HCT116 (cell line): ENCODE results near the gene C1orf167. TPM values are rescaled to one million over a fixed set of nuclear protein-coding genes. Genes with fewer than 3 reads are reported as not detected.

Experiments
- ATAC-seq: fragments of 200-7000 bp; cut with Tn5 transposase; 2 replicates; pipeline ENCODE4 v1.9.1; 2020; ENCODE audit warnings: mild to moderate bottlenecking, moderate library complexity
- BruUV-seq: library from RNA; stranded (reverse); fragments of 400-500 nt; replicated peaks from 2 replicates; lab custom pipeline; 2021; lab: Mats Ljungman, UMichigan
- CTCF ChIA-PET: fragments of 300-600 bp; sonication (Branson Sonifier 250); formaldehyde crosslinking; loops from one replicate; lab custom pipeline; 2021; ENCODE audit warnings: antibody characterized with exemption; lab: Charles Lee
- POLR2A ChIA-PET: fragments of 300-600, 350-600 bp; sonication (Branson Sonifier 250); formaldehyde crosslinking; loops from one replicate; lab custom pipeline; 2021; ENCODE audit warnings: antibody characterized with exemption; lab: Charles Lee
- RAD21 ChIA-PET, 2 experiments: fragments of 300-600 bp; sonication (Branson Sonifier 250); formaldehyde crosslinking; loops; one replicate each; lab custom pipeline; 2023; ENCODE audit warnings: low total read pairs in 2 of 2; ENCODE audit not compliant: uncharacterized antibody in 2 of 2, unreplicated experiment in 2 of 2, low non-redundant PET in 1 of 2; lab: Charles Lee
- DNase-seq: peaks from one replicate; pipeline ENCODE4 v3.0.0-alpha.2; 2010; ENCODE audit warnings: low read depth, low spot score
- H2AFZ ChIP-seq: fragments of 200-600 bp; shearing (Covaris generic), sonication (generic); 2 replicates; pipeline ENCODE4 v1.6.1; 2017; ENCODE audit warnings: low read depth, mixed run types, mixed read lengths, antibody characterized with exemption, low read length; ENCODE audit not compliant: poor library complexity, severe bottlenecking
- H3K27ac ChIP-seq: 2 replicates; pipeline ENCODE4 v1.5.1; 2012; ENCODE audit warnings: low read depth, low read length
- H3K27me3 ChIP-seq: fragments of 200-600 bp; sonication (generic); 2 replicates; pipeline ENCODE4 v1.6.1; 2016; ENCODE audit warnings: mixed run types, low read length, mixed read lengths; ENCODE audit not compliant: insufficient read depth
- H3K36me3 ChIP-seq, 2 experiments: fragments of 200-500 bp in 1 of 2; fragments of 200-600 bp in 1 of 2; sonication (Bioruptor generic) in 1 of 2; sonication (generic) in 1 of 2; 2 replicates each; pipeline versions ENCODE4 v1.5.1 to v1.6.1; 2014 to 2016; ENCODE audit warnings: low read length in 2 of 2, inconsistent platforms in 1 of 2, mixed read lengths in 1 of 2, mixed run types in 1 of 2; ENCODE audit not compliant: insufficient read depth in 2 of 2, control insufficient read depth in 1 of 2
- H3K4me1 ChIP-seq, 2 experiments: fragments of 200-600 bp in 1 of 2; sonication (generic) in 1 of 2; 2 replicates each; pipeline versions ENCODE4 v1.5.1 to v1.6.1; 2012 to 2017; ENCODE audit warnings: low read length in 2 of 2, inconsistent platforms in 1 of 2, mild to moderate bottlenecking in 1 of 2, mixed read lengths in 1 of 2, mixed run types in 1 of 2, moderate library complexity in 1 of 2; ENCODE audit not compliant: insufficient read depth in 2 of 2, control insufficient read depth in 1 of 2
- H3K4me2 ChIP-seq: fragments of 200-600 bp; sonication (generic); 2 replicates; pipeline ENCODE4 v1.6.1; 2017; ENCODE audit warnings: mixed run types, low read length, mixed read lengths
- H3K4me3 ChIP-seq, 2 experiments: fragments of 200-600 bp in 1 of 2; sonication (generic) in 1 of 2; replicated peaks in 1 of 2; 2 replicates each; pipeline ENCODE4 v1.5.1; 2011 to 2016; ENCODE audit warnings: low read length in 2 of 2, control low read depth in 1 of 2, low read depth in 1 of 2, mild to moderate bottlenecking in 1 of 2, mixed read lengths in 1 of 2, mixed run types in 1 of 2
- H3K79me2 ChIP-seq: fragments of 200-600 bp; sonication (generic); 2 replicates; pipeline ENCODE4 v1.6.1; 2017; ENCODE audit warnings: mild to moderate bottlenecking, mixed run types, low read length, moderate library complexity, mixed read lengths; ENCODE audit not compliant: insufficient read depth
- H3K9ac ChIP-seq: fragments of 200-600 bp; sonication (generic); 2 replicates; pipeline ENCODE4 v1.6.1; 2016; ENCODE audit warnings: low read length, mixed read lengths
- H3K9me2 ChIP-seq: fragments of 200-600 bp; sonication (generic), shearing (Covaris generic); 2 replicates; pipeline ENCODE4 v1.6.1; 2017; ENCODE audit warnings: mixed run types, mild to moderate bottlenecking, moderate library complexity; ENCODE audit not compliant: insufficient read depth
- H3K9me3 ChIP-seq, 2 experiments: fragments of 200-500 bp in 1 of 2; fragments of 200-600 bp in 1 of 2; sonication (Bioruptor generic) in 1 of 2; sonication (generic) in 1 of 2; 2 replicates each; pipeline ENCODE4 v1.6.1; 2014 to 2017; ENCODE audit warnings: low read length in 2 of 2, mixed read lengths in 2 of 2, inconsistent platforms in 1 of 2, low read depth in 1 of 2, mild to moderate bottlenecking in 1 of 2, mixed run types in 1 of 2, moderate library complexity in 1 of 2; ENCODE audit not compliant: control insufficient read depth in 1 of 2, insufficient read depth in 1 of 2
- H4K20me1 ChIP-seq: fragments of 200-600 bp; sonication (generic), shearing (Covaris generic); 2 replicates; pipeline ENCODE4 v1.6.1; 2017; ENCODE audit warnings: mixed run types, mild to moderate bottlenecking, moderate library complexity; ENCODE audit not compliant: insufficient read depth
- CBX3 ChIP-seq: IDR thresholded peaks from 2 replicates; pipeline ENCODE4 v1.6.1; 2012; ENCODE audit warnings: low read depth
- CEBPB ChIP-seq: IDR thresholded peaks from 2 replicates; pipeline ENCODE4 v1.6.1; 2012; ENCODE audit warnings: low read depth
- CTCF ChIP-seq, 3 experiments: fragments of 200-600 bp in 1 of 3; sonication (generic) in 1 of 3; IDR thresholded peaks in 2 of 3; conservative IDR thresholded peaks in 1 of 3; 2 replicates each; pipeline ENCODE4 v1.5.1; 2012 to 2017; ENCODE audit warnings: low read depth in 2 of 3, low read length in 2 of 3, antibody characterized with exemption in 1 of 3, borderline replicate concordance in 1 of 3, control low read depth in 1 of 3, mild to moderate bottlenecking in 1 of 3, mixed read lengths in 1 of 3, mixed run types in 1 of 3, moderate library complexity in 1 of 3; ENCODE audit not compliant: insufficient read depth in 1 of 3
- ELF1 ChIP-seq: IDR thresholded peaks from 2 replicates; pipeline ENCODE4 v1.6.1; 2012; ENCODE audit warnings: low read depth, borderline replicate concordance
- EZH2 ChIP-seq: fragments of 200-600 bp; sonication (generic); IDR thresholded peaks from 2 replicates; pipeline ENCODE4 v1.6.1; 2017; ENCODE audit warnings: antibody characterized with exemption, mixed run types
- EZH2phosphoT487 ChIP-seq: fragments of 200-600 bp; IDR thresholded peaks from 2 replicates; pipeline ENCODE4 v1.6.1; 2018; ENCODE audit warnings: antibody characterized with exemption, borderline replicate concordance
- FOSL1 ChIP-seq: IDR thresholded peaks from 2 replicates; pipeline ENCODE4 v1.6.1; 2012; ENCODE audit warnings: low read depth
- JUND ChIP-seq: IDR thresholded peaks from 2 replicates; pipeline ENCODE4 v1.6.1; 2012
- POLR2A ChIP-seq: IDR thresholded peaks from 2 replicates; pipeline ENCODE4 v1.7.0; 2011; ENCODE audit warnings: borderline replicate concordance; ENCODE audit not compliant: insufficient read depth, insufficient read length; ENCODE audit errors: extremely low read depth
- POLR2AphosphoS5 ChIP-seq: IDR thresholded peaks from 2 replicates; pipeline ENCODE4 v1.6.1; 2011; ENCODE audit warnings: mild to moderate bottlenecking, low read depth, low read length, moderate library complexity
- RAD21 ChIP-seq: IDR thresholded peaks from 2 replicates; pipeline ENCODE4 v1.6.1; 2012; ENCODE audit warnings: low read depth, mild to moderate bottlenecking
- SP1 ChIP-seq: IDR thresholded peaks from 2 replicates; pipeline ENCODE4 v1.6.1; 2012; ENCODE audit warnings: low read depth
- SRF ChIP-seq: IDR thresholded peaks from 2 replicates; pipeline ENCODE4 v1.6.1; 2012; ENCODE audit warnings: low read depth
- TCF7L2 ChIP-seq: IDR thresholded peaks from 2 replicates; pipeline ENCODE4 v1.7.0; 2011; ENCODE audit warnings: borderline replicate concordance, inconsistent platforms; ENCODE audit not compliant: insufficient read depth, insufficient read length; ENCODE audit errors: extremely low read depth
- YY1 ChIP-seq: IDR thresholded peaks from 2 replicates; pipeline ENCODE4 v1.6.1; 2011; ENCODE audit warnings: low read length, low read depth, moderate library complexity, mild to moderate bottlenecking; ENCODE audit not compliant: insufficient replicate concordance; ENCODE audit errors: extremely low read depth
- ZNF274 ChIP-seq: fragments of 200-500 bp; sonication (Bioruptor generic); IDR thresholded peaks from 2 replicates; pipeline ENCODE4 v1.6.1; 2014; ENCODE audit warnings: mild to moderate bottlenecking, low read depth, low read length, inconsistent platforms
- intact Hi-C: fragments of 100-400 bp; cut with micrococcal nuclease; formaldehyde crosslinking; loops from 2 replicates; pipeline ENCODE4 v1.10.0; 2022
- total RNA-seq: library from RNA; stranded (reverse); gene quantifications from one replicate; pipeline ENCODE4 v1.2.1, GENCODE V29; 2021; ENCODE audit not compliant: unreplicated experiment
- TF ChIP-seq, protein P1 (sequence below): IDR thresholded peaks from 2 replicates; pipeline ENCODE4 v1.6.1; 2012
- TF ChIP-seq, protein P2 (sequence below): IDR thresholded peaks from 2 replicates; pipeline ENCODE4 v1.6.1; 2011; ENCODE audit warnings: mild to moderate bottlenecking, low read length, moderate library complexity; ENCODE audit not compliant: insufficient replicate concordance; ENCODE audit errors: extremely low read depth

Gene C1orf167
- total RNA-seq, 1 experiment from 2014 or later = 0.12 TPM

DNA sequence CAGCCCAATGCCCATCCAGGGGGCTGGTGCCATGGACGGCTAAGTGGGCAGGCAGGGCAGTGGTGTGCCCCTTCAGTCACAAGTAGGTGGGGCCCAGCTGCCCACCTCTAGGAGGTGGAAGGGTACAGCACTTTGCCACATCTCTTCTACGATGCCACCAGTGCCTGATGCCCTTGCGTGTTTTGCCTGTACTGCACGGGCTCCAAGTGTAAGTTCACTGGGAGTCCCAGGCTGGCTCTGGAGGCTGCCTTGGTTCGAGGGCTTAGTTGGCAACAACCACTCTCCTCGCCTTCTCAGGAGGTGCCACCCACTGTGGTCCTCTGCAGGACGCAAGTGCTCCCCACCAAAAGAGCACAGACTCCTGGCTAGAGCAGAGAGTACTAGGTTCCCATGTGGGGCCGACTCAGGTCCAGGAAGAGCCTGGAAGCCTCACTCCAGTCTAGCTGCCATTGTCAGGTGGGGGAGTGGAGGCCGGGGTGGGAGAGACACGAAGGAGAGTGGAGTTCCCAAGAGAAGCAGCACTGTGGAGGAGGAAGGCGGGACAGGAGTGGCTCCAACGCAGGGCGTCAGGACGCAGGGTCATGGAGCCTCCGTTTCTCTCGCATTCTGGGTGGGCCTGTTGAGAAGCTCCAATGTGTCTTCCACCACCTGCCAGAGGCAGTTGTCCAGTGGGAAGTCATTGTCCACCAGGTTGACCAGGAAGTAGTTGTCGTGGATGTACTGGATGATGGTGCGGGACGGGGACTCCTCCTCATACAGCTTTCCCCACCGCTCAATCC is 28.3 kb downstream of the C1orf167 start:
- TF ChIP-seq EZH2phosphoT487 (no peak), ZNF274 (no peak), SRF (no peak), JUND (no peak), EZH2 (no peak), CEBPB (no peak), TCF7L2 (no peak), CTCF (IDR thresholded peaks at IDR 0.05 in 2 of 3, conservative IDR thresholded peaks at IDR 0.05 in 1 of 3; ENCODE audit: borderline replicate concordance in 1 of 3, insufficient read depth in 1 of 3, low read depth in 2 of 3, low read length in 2 of 3) (no peak), POLR2A (no peak), YY1 (no peak), CBX3 (no peak), FOSL1 (no peak), ELF1 (no peak), RAD21 (no peak), POLR2AphosphoS5 (no peak), SP1 (no peak)
- TF ChIP-seq, protein P1, sequence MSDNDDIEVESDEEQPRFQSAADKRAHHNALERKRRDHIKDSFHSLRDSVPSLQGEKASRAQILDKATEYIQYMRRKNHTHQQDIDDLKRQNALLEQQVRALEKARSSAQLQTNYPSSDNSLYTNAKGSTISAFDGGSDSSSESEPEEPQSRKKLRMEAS = no peak
- TF ChIP-seq, protein P2, sequence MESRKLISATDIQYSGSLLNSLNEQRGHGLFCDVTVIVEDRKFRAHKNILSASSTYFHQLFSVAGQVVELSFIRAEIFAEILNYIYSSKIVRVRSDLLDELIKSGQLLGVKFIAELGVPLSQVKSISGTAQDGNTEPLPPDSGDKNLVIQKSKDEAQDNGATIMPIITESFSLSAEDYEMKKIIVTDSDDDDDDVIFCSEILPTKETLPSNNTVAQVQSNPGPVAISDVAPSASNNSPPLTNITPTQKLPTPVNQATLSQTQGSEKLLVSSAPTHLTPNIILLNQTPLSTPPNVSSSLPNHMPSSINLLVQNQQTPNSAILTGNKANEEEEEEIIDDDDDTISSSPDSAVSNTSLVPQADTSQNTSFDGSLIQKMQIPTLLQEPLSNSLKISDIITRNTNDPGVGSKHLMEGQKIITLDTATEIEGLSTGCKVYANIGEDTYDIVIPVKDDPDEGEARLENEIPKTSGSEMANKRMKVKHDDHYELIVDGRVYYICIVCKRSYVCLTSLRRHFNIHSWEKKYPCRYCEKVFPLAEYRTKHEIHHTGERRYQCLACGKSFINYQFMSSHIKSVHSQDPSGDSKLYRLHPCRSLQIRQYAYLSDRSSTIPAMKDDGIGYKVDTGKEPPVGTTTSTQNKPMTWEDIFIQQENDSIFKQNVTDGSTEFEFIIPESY = no peak
- Histone ChIP-seq H3K9me3 (no peaks in the 10 kb centered on the region), H3K4me1 (peaks cover 34 to 73% of the 10 kb centered on the region in 2 experiments), H3K4me3 (0 out of 4 replicates have a peak overlapping the region, but pooled peaks of 1 of the 2 experiments have one; percentile 3), H3K36me3 (no peaks in the 10 kb centered on the region), H3K9ac (peak overlapping the region; percentile 50; the same call in 1 of the 2 replicates), H3K4me2 (peak overlapping the region; percentile 71), H3K79me2 (no peaks in the 10 kb centered on the region), H3K27me3 (no peaks in the 10 kb centered on the region), H3K9me2 (no peaks in the 10 kb centered on the region), H3K27ac (peak overlapping the region; percentile 37), H2AFZ (no peak overlapping the region), H4K20me1 (no peaks in the 10 kb centered on the region)
- BruUV-seq = TSS peak; percentile 77
- ChIA-PET POLR2A (interaction anchor here (1.1 to 1.2 kb wide), 2 partner anchors 16 to 118 kb away, joined by 5 to 6 read pairs; partner anchors contain the start of genes CLCN6 and MTHFR), CTCF (no interaction called here), RAD21 (no interaction called here)
- ATAC-seq (peak; percentile 4; the same call in 1 of the 2 replicates), DNase-seq (no peak)
- intact Hi-C loops = no loop called here
